ENCODE results near the gene SOCS6. TPM values are rescaled to one million over a fixed set of nuclear protein-coding genes. Genes with fewer than 3 reads are reported as not detected.

Gene SOCS6
- polyA plus RNA-seq, 1 of the 3 experiments (the other 2 are of a cell fraction): 12.1 TPM

DNA sequence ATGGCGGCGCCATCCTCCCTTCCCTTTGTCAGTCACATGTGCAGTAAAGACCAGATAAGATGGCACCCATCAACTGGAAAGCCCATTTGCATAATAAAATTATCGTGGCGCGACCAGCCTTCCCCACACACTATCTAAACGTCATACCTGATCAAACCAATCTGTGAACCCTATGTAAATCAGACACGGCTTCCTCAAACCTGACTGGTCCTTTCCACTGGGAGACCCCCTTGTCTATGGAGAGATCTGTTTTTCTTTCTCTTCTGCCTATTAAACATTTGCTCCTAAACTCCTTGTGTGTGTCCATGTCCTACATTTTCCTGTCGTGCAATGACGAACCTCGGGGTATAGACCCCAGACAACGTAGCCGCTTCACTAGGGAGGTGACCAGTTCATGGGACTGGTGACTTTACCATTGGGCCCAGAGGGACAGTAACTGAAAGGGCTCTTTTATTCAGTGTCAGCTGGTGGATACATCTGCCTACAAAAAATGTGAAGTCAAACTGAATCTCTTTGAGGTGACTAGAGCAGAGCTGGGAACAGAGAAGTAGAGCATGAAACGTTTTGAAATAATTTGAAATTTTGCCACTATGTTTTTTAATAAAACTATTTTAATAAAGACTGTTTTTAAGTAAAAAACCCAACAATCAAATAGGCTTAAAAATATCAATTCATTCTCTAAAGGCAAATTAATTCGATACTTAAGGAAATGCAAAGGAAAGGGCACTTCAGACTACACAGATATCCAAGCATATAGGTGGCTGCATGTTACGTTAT is 87.5 kb downstream of the SOCS6 start:
- no peaks in the 10 kb centered on the region for H4K20me1 ChIP-seq (ENCODE audit: insufficient read depth)
- no peak overlapping the region for H3K9ac ChIP-seq
- H3K9me3 ChIP-seq: no peaks in the 10 kb centered on the region
- peaks cover 6 to 11% of the 10 kb centered on the region in 2 experiments; a peak in 1 of 4 replicates for H3K4me1 ChIP-seq (ENCODE audit: control insufficient read depth in 1 of 2, insufficient read depth in 2 of 2, low read depth in 1 of 2, low read length in 1 of 2)
- no peak for TF ChIP-seq SMC3 (IDR thresholded peaks at IDR 0.05; ENCODE audit: low read depth, low read length)
- H3K9me2 ChIP-seq: no peaks in the 10 kb centered on the region
- no peaks in the 10 kb centered on the region for H3K27me3 ChIP-seq (ENCODE audit: insufficient read depth)
- CTCF ChIA-PET: interaction anchor here (1.3 kb wide), 1 partner anchor 11 kb away, joined by 4 read pairs; no protein-coding TSS in a partner anchor
- no peak for DNase-seq
- POLR2A ChIA-PET: no interaction called here
- no peak overlapping the region for H3K4me2 ChIP-seq
- no peaks in the 10 kb centered on the region for H3K36me3 ChIP-seq (replicated peaks in 1 of 2; ENCODE audit: control insufficient read depth in 1 of 2, insufficient read depth in 2 of 2, low read length in 1 of 2)
- no peak overlapping the region for H3K27ac ChIP-seq (ENCODE audit: low read depth in 2 of 2, low read length in 1 of 2)
- 92% methylated on average over 15 of the region's 15 CpGs for WGBS (ENCODE audit: low lambda C conversion rate)
- H3K4me3 ChIP-seq (ENCODE audit: low read depth in 2 of 2, low read length in 1 of 2): no peak overlapping the region
- no peaks in the 10 kb centered on the region for H3K79me2 ChIP-seq (ENCODE audit: insufficient read depth)
- no peaks in the 10 kb centered on the region for H3F3A ChIP-seq (replicated peaks; ENCODE audit: insufficient read depth)
- no peak overlapping the region for H2AFZ ChIP-seq (ENCODE audit: low read depth)

DNA sequence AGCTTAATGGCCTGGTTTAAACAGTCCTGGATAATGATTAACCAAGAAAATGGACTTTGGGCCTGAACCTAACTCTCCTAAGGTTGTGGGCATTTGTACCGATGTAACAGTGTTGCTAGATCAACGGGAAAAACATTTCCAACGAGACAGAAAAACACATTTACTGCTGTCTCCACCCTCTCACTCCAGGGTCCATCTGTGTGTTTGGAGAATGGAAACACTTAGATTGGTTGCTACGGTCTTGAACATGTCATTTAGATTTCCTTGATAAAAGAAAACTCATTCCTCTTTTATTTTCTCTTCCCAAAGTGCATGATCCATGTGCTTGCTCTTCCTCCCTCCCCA is 88.0 kb downstream of the SOCS6 start:
- no peaks in the 10 kb centered on the region for H3K9me3 ChIP-seq
- no peaks in the 10 kb centered on the region for H3F3A ChIP-seq (replicated peaks; ENCODE audit: insufficient read depth)
- 87% methylated on average over 4 of the region's 4 CpGs for WGBS (ENCODE audit: low lambda C conversion rate)
- no peaks in the 10 kb centered on the region for H3K9me2 ChIP-seq
- no peaks in the 10 kb centered on the region for H3K36me3 ChIP-seq (replicated peaks in 1 of 2; ENCODE audit: control insufficient read depth in 1 of 2, insufficient read depth in 2 of 2, low read length in 1 of 2)
- H3K4me2 ChIP-seq: no peak overlapping the region
- ChIA-PET POLR2A (no interaction called here), CTCF (interaction anchor here (1.3 kb wide), 1 partner anchor 11 kb away, joined by 4 read pairs; no protein-coding TSS in a partner anchor)
- no peak overlapping the region for H3K9ac ChIP-seq
- H3K27me3 ChIP-seq (ENCODE audit: insufficient read depth): no peaks in the 10 kb centered on the region
- no peak overlapping the region for H2AFZ ChIP-seq (ENCODE audit: low read depth)
- no peaks in the 10 kb centered on the region for H4K20me1 ChIP-seq (ENCODE audit: insufficient read depth)
- DNase-seq: no peak
- H3K4me1 ChIP-seq (ENCODE audit: control insufficient read depth in 1 of 2, insufficient read depth in 2 of 2, low read depth in 1 of 2, low read length in 1 of 2): peaks cover 6 to 11% of the 10 kb centered on the region in 2 experiments; a peak in 1 of 4 replicates
- H3K4me3 ChIP-seq (ENCODE audit: low read depth in 2 of 2, low read length in 1 of 2): no peak overlapping the region
- no peaks in the 10 kb centered on the region for H3K79me2 ChIP-seq (ENCODE audit: insufficient read depth)
- no peak overlapping the region for H3K27ac ChIP-seq (ENCODE audit: low read depth in 2 of 2, low read length in 1 of 2)
- no peak for TF ChIP-seq ELF1 (IDR thresholded peaks at IDR 0.05)
- no peak for TF ChIP-seq EP300 (IDR thresholded peaks at IDR 0.05; ENCODE audit: borderline replicate concordance in 1 of 2, low read depth in 1 of 2, low read length in 1 of 2)
- TF ChIP-seq, protein P1, sequence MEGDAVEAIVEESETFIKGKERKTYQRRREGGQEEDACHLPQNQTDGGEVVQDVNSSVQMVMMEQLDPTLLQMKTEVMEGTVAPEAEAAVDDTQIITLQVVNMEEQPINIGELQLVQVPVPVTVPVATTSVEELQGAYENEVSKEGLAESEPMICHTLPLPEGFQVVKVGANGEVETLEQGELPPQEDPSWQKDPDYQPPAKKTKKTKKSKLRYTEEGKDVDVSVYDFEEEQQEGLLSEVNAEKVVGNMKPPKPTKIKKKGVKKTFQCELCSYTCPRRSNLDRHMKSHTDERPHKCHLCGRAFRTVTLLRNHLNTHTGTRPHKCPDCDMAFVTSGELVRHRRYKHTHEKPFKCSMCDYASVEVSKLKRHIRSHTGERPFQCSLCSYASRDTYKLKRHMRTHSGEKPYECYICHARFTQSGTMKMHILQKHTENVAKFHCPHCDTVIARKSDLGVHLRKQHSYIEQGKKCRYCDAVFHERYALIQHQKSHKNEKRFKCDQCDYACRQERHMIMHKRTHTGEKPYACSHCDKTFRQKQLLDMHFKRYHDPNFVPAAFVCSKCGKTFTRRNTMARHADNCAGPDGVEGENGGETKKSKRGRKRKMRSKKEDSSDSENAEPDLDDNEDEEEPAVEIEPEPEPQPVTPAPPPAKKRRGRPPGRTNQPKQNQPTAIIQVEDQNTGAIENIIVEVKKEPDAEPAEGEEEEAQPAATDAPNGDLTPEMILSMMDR (IDR thresholded peaks at IDR 0.05): no peak
- TF ChIP-seq RCOR1 (IDR thresholded peaks at IDR 0.05; ENCODE audit: low read length): no peak
- TF ChIP-seq TAF1 (IDR thresholded peaks at IDR 0.05; ENCODE audit: borderline replicate concordance, low read depth, low read length): no peak
- no peak for TF ChIP-seq FOXM1 (IDR thresholded peaks at IDR 0.05; ENCODE audit: low read depth)
- no peak for TF ChIP-seq RAD21 (IDR thresholded peaks at IDR 0.05; ENCODE audit: low read length)
- TF ChIP-seq, protein P2, sequence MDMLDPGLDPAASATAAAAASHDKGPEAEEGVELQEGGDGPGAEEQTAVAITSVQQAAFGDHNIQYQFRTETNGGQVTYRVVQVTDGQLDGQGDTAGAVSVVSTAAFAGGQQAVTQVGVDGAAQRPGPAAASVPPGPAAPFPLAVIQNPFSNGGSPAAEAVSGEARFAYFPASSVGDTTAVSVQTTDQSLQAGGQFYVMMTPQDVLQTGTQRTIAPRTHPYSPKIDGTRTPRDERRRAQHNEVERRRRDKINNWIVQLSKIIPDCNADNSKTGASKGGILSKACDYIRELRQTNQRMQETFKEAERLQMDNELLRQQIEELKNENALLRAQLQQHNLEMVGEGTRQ (IDR thresholded peaks at IDR 0.05; ENCODE audit: borderline replicate concordance, low read depth, low read length): no peak
- no peak for TF ChIP-seq POLR2AphosphoS5 (IDR thresholded peaks at IDR 0.05; ENCODE audit: low read depth, low read length)
- no peak for TF ChIP-seq SIN3A (IDR thresholded peaks at IDR 0.05; ENCODE audit: borderline replicate concordance, low read depth, low read length)
- TF ChIP-seq FOSL2 (IDR thresholded peaks at IDR 0.05; ENCODE audit: borderline replicate concordance, low read depth): no peak
- TF ChIP-seq MXI1 (IDR thresholded peaks at IDR 0.05; ENCODE audit: low read depth, low read length): no peak
- no peak for TF ChIP-seq JUND (IDR thresholded peaks at IDR 0.05)
- TF ChIP-seq, protein P3, sequence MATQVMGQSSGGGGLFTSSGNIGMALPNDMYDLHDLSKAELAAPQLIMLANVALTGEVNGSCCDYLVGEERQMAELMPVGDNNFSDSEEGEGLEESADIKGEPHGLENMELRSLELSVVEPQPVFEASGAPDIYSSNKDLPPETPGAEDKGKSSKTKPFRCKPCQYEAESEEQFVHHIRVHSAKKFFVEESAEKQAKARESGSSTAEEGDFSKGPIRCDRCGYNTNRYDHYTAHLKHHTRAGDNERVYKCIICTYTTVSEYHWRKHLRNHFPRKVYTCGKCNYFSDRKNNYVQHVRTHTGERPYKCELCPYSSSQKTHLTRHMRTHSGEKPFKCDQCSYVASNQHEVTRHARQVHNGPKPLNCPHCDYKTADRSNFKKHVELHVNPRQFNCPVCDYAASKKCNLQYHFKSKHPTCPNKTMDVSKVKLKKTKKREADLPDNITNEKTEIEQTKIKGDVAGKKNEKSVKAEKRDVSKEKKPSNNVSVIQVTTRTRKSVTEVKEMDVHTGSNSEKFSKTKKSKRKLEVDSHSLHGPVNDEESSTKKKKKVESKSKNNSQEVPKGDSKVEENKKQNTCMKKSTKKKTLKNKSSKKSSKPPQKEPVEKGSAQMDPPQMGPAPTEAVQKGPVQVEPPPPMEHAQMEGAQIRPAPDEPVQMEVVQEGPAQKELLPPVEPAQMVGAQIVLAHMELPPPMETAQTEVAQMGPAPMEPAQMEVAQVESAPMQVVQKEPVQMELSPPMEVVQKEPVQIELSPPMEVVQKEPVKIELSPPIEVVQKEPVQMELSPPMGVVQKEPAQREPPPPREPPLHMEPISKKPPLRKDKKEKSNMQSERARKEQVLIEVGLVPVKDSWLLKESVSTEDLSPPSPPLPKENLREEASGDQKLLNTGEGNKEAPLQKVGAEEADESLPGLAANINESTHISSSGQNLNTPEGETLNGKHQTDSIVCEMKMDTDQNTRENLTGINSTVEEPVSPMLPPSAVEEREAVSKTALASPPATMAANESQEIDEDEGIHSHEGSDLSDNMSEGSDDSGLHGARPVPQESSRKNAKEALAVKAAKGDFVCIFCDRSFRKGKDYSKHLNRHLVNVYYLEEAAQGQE (IDR thresholded peaks at IDR 0.05; ENCODE audit: low read depth, low read length): no peak
- TF ChIP-seq, protein P4, sequence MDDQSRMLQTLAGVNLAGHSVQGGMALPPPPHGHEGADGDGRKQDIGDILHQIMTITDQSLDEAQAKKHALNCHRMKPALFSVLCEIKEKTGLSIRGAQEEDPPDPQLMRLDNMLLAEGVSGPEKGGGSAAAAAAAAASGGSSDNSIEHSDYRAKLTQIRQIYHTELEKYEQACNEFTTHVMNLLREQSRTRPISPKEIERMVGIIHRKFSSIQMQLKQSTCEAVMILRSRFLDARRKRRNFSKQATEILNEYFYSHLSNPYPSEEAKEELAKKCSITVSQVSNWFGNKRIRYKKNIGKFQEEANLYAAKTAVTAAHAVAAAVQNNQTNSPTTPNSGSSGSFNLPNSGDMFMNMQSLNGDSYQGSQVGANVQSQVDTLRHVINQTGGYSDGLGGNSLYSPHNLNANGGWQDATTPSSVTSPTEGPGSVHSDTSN (IDR thresholded peaks at IDR 0.05): no peak
- TF ChIP-seq FOXJ3 (CRISPR knock-in tag; IDR thresholded peaks at IDR 0.05): no peak
- TF ChIP-seq, protein P5, sequence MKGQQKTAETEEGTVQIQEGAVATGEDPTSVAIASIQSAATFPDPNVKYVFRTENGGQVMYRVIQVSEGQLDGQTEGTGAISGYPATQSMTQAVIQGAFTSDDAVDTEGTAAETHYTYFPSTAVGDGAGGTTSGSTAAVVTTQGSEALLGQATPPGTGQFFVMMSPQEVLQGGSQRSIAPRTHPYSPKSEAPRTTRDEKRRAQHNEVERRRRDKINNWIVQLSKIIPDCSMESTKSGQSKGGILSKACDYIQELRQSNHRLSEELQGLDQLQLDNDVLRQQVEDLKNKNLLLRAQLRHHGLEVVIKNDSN (IDR thresholded peaks at IDR 0.05; ENCODE audit: borderline replicate concordance, low read depth): no peak
- no peak for TF ChIP-seq NFIC (IDR thresholded peaks at IDR 0.05; ENCODE audit: borderline replicate concordance)
